Right atrium auricular region (tissue), 2 donors: ENCODE data around the gene CCDC154. TPM values are rescaled to one million over a fixed set of nuclear protein-coding genes. Genes with fewer than 3 reads are reported as not detected.

Experiments used
- DNase-seq: peaks from one replicate; pipeline ENCODE4 v3.0.0-alpha.2; 2019; ENCODE audit warnings: low spot score
- H3K27ac ChIP-seq, 2 donors: fragments of 200-600 bp; sonication (generic); 1 replicate in 1 of 2; 2 replicates in 1 of 2; pipeline ENCODE4 v1.5.1; 2016 to 2019
- H3K27me3 ChIP-seq, 2 donors: fragments of 200-600 bp; sonication (generic); one replicate each; pipeline versions ENCODE4 v1.5.1 to v1.6.0; 2017 to 2019
- H3K36me3 ChIP-seq: fragments of 200-600 bp; sonication (generic); one replicate; pipeline ENCODE4 v1.5.1; 2016
- H3K4me1 ChIP-seq, 2 donors: fragments of 200-600 bp; sonication (generic); one replicate each; pipeline versions ENCODE4 v1.5.1 to v1.6.0; 2017 to 2019
- H3K4me3 ChIP-seq, 2 donors: fragments of 200-600 bp; sonication (generic); 1 replicate in 1 of 2; 2 replicates in 1 of 2; pipeline ENCODE4 v1.5.1; 2017 to 2019; ENCODE audit warnings: mild to moderate bottlenecking in 1 of 2, moderate library complexity in 1 of 2
- H3K9me3 ChIP-seq, 2 donors: fragments of 200-600 bp; sonication (generic); one replicate each; pipeline ENCODE4 v1.5.1; 2019
- CTCF ChIP-seq, 2 donors: fragments of 200-600 bp; sonication (generic); IDR thresholded peaks; one replicate each; pipeline ENCODE4 v1.5.1; 2019; ENCODE audit warnings: antibody characterized with exemption in 2 of 2
- total RNA-seq, 2 donors: library from RNA; depleted of rRNA; stranded (reverse); fragments of >200 nt; gene quantifications; one replicate each; pipeline ENCODE4 v1.1.0, GENCODE V29; 2016

The CCDC154 gene
- total RNA-seq, 2 donors from 2014 or later, result not detected

- Histone ChIP-seq H3K4me3 (no peak overlapping the region), H3K9me3 (no peaks in the 10 kb centered on the region), H3K4me1 (no peaks in the 10 kb centered on the region), H3K27ac (no peak overlapping the region), H3K36me3 (peaks cover 44% of the 10 kb centered on the region), H3K27me3 (no peaks in the 10 kb centered on the region)
- no peak for DNase-seq
- no peak for TF ChIP-seq CTCF (IDR thresholded peaks at IDR 0.05)
Measured at GRCh38 chr16:1401061-1401757, 43.1 kb downstream of the CCDC154 start.

GRCh38 chr16:1398826-1399581 lies 45.4 kb downstream of the CCDC154 start:
- TF ChIP-seq CTCF (IDR thresholded peaks at IDR 0.05), result no peak
- DNase-seq, result no peak

GRCh38 chr16:1398351-1398750 lies 46.0 kb downstream of the CCDC154 start:
- no peaks in the 10 kb centered on the region for H3K27me3 ChIP-seq
- no peak for DNase-seq
- H3K9me3 ChIP-seq, result no peaks in the 10 kb centered on the region
- TF ChIP-seq CTCF (IDR thresholded peaks at IDR 0.05), result no peak
- no peaks in the 10 kb centered on the region for H3K4me1 ChIP-seq
- no peak overlapping the region for H3K27ac ChIP-seq
- H3K36me3 ChIP-seq, result peaks cover 51% of the 10 kb centered on the region
- H3K4me3 ChIP-seq, result no peak overlapping the region

More at GRCh38 chr16:1398826-1399581, 45.4 kb downstream of the CCDC154 start:
- Histone ChIP-seq H3K4me3 (no peak overlapping the region), H3K4me1 (no peaks in the 10 kb centered on the region), H3K27me3 (no peaks in the 10 kb centered on the region), H3K36me3 (peaks cover 44% of the 10 kb centered on the region), H3K27ac (no peak overlapping the region), H3K9me3 (no peaks in the 10 kb centered on the region)

- Histone ChIP-seq H3K4me3 (no peak overlapping the region), H3K9me3 (no peaks in the 10 kb centered on the region), H3K27ac (no peak overlapping the region), H3K27me3 (no peaks in the 10 kb centered on the region), H3K36me3 (peaks cover 57% of the 10 kb centered on the region), H3K4me1 (no peaks in the 10 kb centered on the region)
- DNase-seq, result no peak
- no peak for TF ChIP-seq CTCF (IDR thresholded peaks at IDR 0.05)
Measured at GRCh38 chr16:1397779-1398178, 46.6 kb downstream of the CCDC154 start.

- H3K4me1 ChIP-seq, result no peaks in the 10 kb centered on the region
- H3K36me3 ChIP-seq, result peaks cover 49% of the 10 kb centered on the region
- no peak for TF ChIP-seq CTCF (IDR thresholded peaks at IDR 0.05)
- H3K27me3 ChIP-seq, result no peaks in the 10 kb centered on the region
- no peaks in the 10 kb centered on the region for H3K9me3 ChIP-seq
- H3K27ac ChIP-seq, result no peak overlapping the region
- no peak overlapping the region for H3K4me3 ChIP-seq
- DNase-seq, result no peak
Measured at GRCh38 chr16:1395444-1396031, 48.8 kb downstream of the CCDC154 start.
